Measurements from ENCODE around the gene ZNF566.
A peak's percentile ranks its signal among the peaks of the same experiment; 100 is the strongest.

The ZNF566 gene

DNA sequence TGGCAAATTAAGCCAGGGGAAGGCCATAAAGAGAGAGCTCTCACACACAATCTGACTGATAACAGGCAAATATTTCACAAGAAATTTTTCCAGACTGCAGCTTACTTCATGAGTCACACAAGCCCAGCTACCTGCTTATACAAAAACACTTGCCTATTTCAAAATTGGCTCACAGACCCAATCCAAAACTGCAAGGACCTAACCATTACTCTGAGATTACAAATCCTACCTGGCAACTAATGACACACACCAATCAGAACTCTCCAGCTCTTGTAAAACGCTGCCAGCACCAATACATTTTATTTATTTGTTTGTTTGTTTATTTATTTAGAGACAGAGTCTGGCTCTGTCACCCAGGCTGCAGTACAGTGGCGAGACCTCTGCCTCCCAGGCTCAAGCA is 52.8 kb downstream of the ZNF566 start:
- DNase-seq = no peak

DNA sequence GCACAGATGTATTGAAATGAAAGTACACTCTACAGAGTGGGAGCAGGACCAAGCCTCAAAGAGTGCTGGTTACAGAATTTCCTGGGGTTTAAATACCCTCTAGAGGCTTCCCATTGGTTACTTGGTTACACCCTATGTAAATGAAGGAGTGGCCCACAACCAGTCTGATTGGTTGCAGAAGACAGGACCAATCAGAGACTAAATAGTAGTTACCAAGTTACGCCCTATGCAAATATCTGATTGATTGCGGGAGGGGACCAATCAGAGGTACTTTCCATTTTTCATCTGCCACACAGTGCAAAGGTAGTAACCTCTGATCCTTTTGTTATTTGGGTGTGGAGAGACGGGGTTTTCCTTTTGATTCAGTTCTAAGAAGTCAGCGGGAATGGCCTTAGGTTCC is 65.4 kb downstream of the ZNF566 start:
- no peak for DNase-seq

DNA sequence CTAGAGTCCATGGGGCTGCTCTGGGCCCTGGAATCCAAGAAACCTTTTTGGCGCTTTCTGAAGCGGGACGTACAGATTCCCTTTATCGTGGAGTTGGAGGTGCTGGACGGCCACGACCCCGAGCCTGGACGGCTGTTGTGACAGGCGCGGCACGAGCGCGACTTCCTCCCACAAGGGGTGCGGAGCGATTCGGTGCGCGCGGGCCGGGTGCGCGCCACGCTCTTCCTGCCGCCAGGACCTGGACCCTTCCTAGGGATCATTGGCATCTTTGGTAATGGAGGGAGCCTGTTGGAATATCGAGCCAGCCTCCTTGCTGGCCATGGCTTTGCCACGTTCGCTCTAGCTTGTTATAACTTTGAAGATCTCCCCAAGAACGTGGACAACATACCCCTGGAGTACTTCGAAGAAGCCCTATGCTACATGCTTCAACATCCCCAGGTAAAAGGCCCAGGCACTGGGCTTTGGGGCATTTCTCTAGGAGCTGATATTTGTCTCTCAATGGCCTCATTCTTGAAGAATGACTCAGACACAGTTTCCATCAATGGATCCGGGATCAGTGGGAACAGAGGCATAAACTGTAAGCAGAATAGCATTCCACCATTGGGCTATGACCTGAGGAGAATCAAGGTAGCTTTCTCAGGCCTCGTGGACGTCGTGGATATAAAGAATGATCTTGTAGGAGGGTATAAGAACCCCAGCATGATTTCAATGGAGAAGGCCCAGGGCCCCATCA is 67.4 kb downstream of the ZNF566 start:
- no peak for DNase-seq

DNA sequence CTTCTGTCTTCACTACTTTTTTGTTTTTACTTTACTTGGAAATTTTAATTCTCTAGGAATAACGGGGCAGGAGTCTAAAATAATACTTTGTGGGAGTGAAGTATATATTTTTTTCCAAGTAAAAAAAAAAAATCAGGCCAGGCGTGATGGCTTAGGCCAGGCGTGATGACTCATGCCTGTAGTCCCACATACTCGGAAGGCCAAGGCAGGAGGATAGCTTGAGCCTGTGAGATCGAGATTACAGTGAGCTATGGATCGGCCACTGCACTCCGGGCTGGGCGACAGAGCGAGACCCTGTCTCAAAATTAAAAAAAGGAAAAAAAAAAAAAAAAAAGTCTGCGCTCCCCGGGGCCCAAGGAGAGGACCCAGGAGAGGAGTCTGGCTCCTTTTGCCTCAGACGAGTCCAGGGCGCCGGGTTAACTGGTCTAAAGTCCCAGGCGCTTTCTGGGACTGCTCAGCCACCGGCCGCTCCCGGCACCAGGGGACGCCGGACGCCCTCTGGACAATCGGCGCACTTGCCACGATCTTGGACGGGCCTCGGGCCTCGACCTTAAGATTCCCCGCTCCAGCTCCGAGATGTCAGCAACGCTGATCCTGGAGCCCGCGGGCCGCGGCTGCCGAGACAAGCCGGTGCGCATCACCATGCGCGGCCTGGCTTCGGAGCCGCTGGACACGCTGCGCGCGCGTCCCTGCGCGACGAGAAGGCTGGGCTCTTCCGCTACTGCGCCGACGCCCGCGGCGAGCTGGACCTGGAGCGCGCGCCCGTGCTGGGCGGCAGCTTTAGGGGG is 68.2 kb downstream of the ZNF566 start:
- peak; percentile 92 for DNase-seq

DNA sequence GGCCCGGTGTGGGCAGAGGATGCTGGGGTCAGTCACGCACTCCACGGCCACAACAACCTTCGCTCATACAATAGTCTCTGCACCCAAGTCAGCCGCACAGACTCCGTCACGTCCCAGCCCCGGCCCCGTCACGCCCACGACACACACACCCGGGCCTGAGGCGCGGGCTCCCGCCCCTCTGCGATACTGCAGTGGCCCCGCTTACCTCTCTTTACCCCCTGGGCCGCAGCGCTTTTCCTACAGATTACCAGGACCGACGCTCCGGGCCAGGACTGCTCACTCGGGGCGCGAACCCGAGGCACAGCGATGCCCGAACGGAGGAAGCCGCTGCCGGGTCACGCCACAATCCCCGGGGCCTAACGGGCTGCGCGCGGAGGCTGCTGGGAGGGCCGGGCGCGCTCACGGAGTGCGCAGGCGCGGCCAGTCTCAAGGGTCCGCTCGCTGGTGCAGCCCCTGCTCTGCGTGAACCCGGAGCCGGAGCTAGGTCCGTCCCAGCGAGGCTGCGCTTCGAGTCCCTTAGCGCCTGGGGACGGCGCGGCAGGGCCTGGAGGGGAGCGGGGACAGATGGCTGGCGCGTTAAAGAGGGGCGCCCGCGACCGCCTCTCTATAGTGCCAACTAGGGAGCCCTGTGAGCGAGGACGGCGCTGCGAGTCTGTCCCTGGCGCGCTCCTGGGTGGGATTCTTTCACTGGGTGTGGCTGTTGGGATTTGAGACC is 70.9 kb downstream of the ZNF566 start, which contains the start of gene ZFP82:
Gene ZFP82, minus strand, starts transcription at position 358 of the 715 bp plus-strand sequence. CDS start 8,855 bp downstream, outside the sequence.
- peak; percentile 97 for DNase-seq

DNA sequence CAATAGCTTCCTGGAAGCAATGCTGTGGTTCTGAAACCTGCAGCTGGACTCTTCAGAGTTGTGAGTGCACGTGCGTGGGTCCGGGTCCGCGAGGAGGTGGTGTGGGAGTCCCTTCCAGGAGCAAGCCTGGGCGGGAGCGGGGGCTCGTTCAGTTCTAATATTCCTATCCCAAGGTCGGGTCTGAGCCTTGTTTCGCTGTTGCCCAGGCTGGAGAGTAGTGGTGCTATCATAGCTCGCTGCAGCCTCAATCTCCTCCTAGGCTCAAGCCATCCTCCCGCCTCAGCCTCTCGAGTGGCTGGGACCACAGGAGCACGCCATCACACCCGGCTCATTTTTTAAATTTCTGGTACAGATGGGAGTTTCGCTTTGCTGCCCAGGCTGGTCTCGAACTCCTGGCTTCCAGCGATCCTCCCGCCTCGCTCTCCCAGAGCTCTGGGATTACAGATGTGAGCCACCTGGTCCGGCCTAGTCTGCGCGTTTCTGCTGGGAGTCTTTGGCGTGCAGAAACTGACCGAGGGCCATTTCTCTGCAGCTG is 71.5 kb downstream of the ZNF566 start:
- no peak for DNase-seq

DNA sequence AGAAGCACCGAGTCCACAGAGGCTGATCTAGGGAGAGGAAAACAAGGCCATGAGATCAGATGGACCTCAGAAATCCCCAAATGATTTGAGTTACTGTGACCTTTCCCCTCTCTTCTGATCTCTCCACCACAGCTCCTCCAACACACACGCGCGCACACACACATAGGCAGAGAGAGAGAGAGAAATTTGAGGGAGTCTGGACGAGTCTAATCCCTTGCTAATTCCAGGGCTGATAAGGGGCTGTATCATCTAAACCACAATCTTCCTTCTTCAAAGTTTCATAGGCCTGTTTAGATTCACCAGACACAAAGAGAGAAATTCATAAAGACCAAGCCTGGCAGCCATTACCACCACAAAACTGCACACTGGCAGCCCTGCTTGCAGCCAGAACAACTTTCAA is 79.5 kb downstream of the ZNF566 start:
- no peak for DNase-seq

DNA sequence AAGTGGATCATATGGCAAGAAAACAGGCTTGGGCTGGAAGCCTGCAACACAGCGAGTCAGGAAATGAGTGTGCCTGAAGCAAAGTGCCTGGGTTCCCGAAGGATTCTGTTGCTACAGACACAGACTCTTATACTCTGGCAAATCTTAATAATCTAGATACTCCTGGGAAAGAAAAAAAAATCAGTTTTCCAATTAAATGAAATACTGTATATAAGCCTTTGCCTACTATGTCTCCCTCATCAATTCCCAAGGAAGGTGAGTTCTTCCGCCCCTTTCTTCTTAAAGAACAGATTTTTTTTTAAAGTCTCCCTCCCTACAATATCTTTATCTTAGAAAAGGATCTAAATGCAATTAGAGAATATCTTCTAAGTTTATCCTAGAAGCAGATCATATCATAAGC is 81.3 kb downstream of the ZNF566 start:
- no peak for DNase-seq

DNA sequence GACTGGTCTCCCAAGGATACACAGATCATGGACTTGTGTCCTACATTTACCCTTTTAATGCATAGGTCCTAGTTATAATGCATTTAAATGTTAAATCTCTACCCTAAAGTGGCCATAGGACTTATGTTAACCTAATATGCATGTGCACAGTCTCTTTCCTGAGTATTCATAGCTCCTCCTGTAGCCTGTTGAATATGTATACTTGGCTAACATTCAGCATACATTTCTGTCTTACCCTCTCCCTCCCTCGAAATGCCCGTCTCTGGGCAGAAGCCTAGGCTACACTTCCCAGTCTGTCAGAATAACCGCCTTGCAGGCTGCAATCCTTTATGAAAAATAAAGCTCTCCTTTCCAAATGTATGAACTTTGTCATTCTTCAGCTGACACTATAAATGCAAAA is 84.9 kb downstream of the ZNF566 start:
- DNase-seq = no peak

DNA sequence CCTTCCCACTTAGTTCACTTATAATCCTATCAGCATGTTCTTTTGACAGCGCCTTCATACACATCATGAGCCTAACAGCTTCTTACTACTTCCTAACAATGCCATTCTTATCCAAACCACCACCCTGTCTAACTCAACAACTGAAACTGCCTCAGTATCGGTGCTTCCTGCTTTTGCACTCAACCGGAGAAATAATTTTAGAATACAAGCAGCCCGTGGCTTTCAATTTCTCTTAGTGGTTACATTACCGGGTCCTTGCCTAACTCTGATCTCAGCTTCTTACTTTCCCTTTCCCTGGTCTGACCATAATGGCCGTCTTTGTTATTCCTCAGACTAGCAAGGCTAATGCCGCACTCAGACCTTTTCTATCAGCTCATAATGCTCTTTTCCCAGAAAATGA is 87.9 kb downstream of the ZNF566 start:
- no peak for DNase-seq

DNA sequence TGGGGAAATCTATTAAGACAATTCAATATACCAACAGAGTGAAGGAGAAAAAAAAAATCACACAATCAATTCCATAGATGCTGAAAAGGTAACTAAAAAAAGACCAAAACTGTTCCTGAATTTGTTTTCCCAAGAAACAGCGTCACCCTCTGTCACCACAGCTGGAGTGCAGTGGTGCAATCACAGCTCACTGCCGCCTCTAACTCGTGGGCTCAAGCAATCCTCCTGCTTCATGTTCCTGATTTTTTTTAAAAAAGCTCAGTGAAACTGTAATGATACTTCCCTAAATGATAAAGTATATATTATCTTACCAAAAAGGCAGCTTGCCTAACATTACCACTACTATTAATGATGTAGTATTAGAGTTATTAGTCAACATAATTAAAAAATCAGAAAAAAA is 90.8 kb downstream of the ZNF566 start:
- no peak for DNase-seq

Data from retina (tissue), 1 donor.